HG02938 (cell line): ENCODE data around the gene SYNE1.

Experiments used
- ATAC-seq: cut with Tn5 transposase; IDR thresholded peaks from one replicate; pipeline ENCODE4 v1.9.1; 2021; ENCODE audit warnings: mild to moderate bottlenecking, moderate library complexity; ENCODE audit not compliant: unreplicated experiment

SYNE1 gene

GRCh38 chr6:152206072-152206818, 430.9 kb downstream of the SYNE1 start:
- no peak for ATAC-seq

- ATAC-seq: no peak
Observed at GRCh38 chr6:152204591-152204990, 432.6 kb downstream of the SYNE1 start.

GRCh38 chr6:152201120-152201519, 436.0 kb downstream of the SYNE1 start:
- ATAC-seq: no peak

GRCh38 chr6:152195896-152196295, 441.3 kb downstream of the SYNE1 start:
- ATAC-seq: no peak

GRCh38 chr6:152189736-152190135, 447.4 kb downstream of the SYNE1 start:
- no peak for ATAC-seq

GRCh38 chr6:152188011-152188410, 449.2 kb downstream of the SYNE1 start:
- no peak for ATAC-seq

GRCh38 chr6:152186840-152187239, 450.3 kb downstream of the SYNE1 start:
- ATAC-seq: no peak

GRCh38 chr6:152184917-152185574, 452.1 kb downstream of the SYNE1 start:
- peak; percentile 75 for ATAC-seq

GRCh38 chr6:152184573-152184916, 452.6 kb downstream of the SYNE1 start:
- ATAC-seq: peak; percentile 39

GRCh38 chr6:152180601-152181000, 456.6 kb downstream of the SYNE1 start:
- no peak for ATAC-seq

- no peak for ATAC-seq
Observed at GRCh38 chr6:152176268-152176667, 460.9 kb downstream of the SYNE1 start.

- ATAC-seq: no peak
Observed at GRCh38 chr6:152173957-152174356, 463.2 kb downstream of the SYNE1 start.

GRCh38 chr6:152173321-152173720, 463.8 kb downstream of the SYNE1 start:
- no peak for ATAC-seq

- ATAC-seq: peak; percentile 99
Observed at GRCh38 chr6:152170702-152171667, 466.2 kb downstream of the SYNE1 start.

- ATAC-seq: no peak
Observed at GRCh38 chr6:152170313-152170701, 466.9 kb downstream of the SYNE1 start.

- ATAC-seq: no peak
Observed at GRCh38 chr6:152167641-152168603, 469.2 kb downstream of the SYNE1 start.

- ATAC-seq: no peak
Observed at GRCh38 chr6:152166897-152167296, 470.3 kb downstream of the SYNE1 start.

GRCh38 chr6:152166497-152166896, 470.7 kb downstream of the SYNE1 start:
- ATAC-seq: no peak

- ATAC-seq: no peak
Observed at GRCh38 chr6:152164957-152165356, 472.2 kb downstream of the SYNE1 start.

- peak; percentile 53 for ATAC-seq
Observed at GRCh38 chr6:152161501-152161900, 475.7 kb downstream of the SYNE1 start.
